SH-SY5Y (cell line): Measurements from ENCODE around the gene HMCN1.

Source experiments
- GATA2 ChIP-seq: IDR thresholded peaks from 2 replicates; pipeline ENCODE4 v1.6.1; 2011; ENCODE audit warnings: mild to moderate bottlenecking, low read depth, low read length
- GATA3 ChIP-seq: IDR thresholded peaks from 2 replicates; pipeline ENCODE4 v1.6.1; 2011; ENCODE audit warnings: low read depth, mild to moderate bottlenecking, low read length, moderate library complexity

GRCh38 chr1:185838111-185838510, 103.9 kb downstream of the HMCN1 start:
- TF ChIP-seq GATA2 = no peak
- no peak for TF ChIP-seq GATA3
